Mesendoderm (in vitro differentiated cells): ENCODE results near the gene RAB6A.

Experiments used
- DNase-seq: peaks from one replicate; pipeline ENCODE4 v3.0.0; 2013
- H2AK5ac ChIP-seq: 2 replicates; pipeline ENCODE4 v1.6.1; 2013; ENCODE audit warnings: low read length, inconsistent platforms
- H2BK120ac ChIP-seq: 2 replicates; pipeline ENCODE4 v1.6.1; 2013; ENCODE audit warnings: low read depth, mild to moderate bottlenecking, low read length, moderate library complexity, mixed read lengths
- H2BK15ac ChIP-seq: replicated peaks from 2 replicates; pipeline ENCODE4 v1.6.1; 2013; ENCODE audit warnings: low read depth, mild to moderate bottlenecking, moderate library complexity
- H2BK5ac ChIP-seq: 2 replicates; pipeline ENCODE4 v1.6.1; 2013; ENCODE audit warnings: low read length, inconsistent platforms
- H3K18ac ChIP-seq: 2 replicates; pipeline ENCODE4 v1.6.1; 2013; ENCODE audit warnings: mild to moderate bottlenecking, low read length, mixed read lengths
- H3K23ac ChIP-seq: one replicate; pipeline ENCODE4 v1.6.1; 2013; ENCODE audit warnings: low read length
- H3K27ac ChIP-seq: 2 replicates; pipeline ENCODE4 v1.5.1; 2013; ENCODE audit warnings: low read depth, mild to moderate bottlenecking, inconsistent platforms, low read length, moderate library complexity
- H3K27me3 ChIP-seq: 2 replicates; pipeline ENCODE4 v1.6.1; 2013; ENCODE audit warnings: low read length, control low read depth, mild to moderate bottlenecking, inconsistent platforms; ENCODE audit not compliant: insufficient read depth, poor library complexity
- H3K36me3 ChIP-seq: 2 replicates; pipeline ENCODE4 v1.6.1; 2013; ENCODE audit warnings: low read length, inconsistent platforms; ENCODE audit not compliant: control insufficient read depth, insufficient read depth
- H3K4ac ChIP-seq: one replicate; pipeline ENCODE4 v1.6.1; 2013; ENCODE audit warnings: low read depth, mild to moderate bottlenecking, low read length, moderate library complexity
- H3K4me1 ChIP-seq: 2 replicates; pipeline ENCODE4 v1.6.1; 2013; ENCODE audit warnings: low read depth, low read length, inconsistent platforms; ENCODE audit not compliant: control insufficient read depth
- H3K4me2 ChIP-seq: 2 replicates; pipeline ENCODE4 v1.6.1; 2013; ENCODE audit warnings: low read length
- H3K4me3 ChIP-seq: 2 replicates; pipeline ENCODE4 v1.5.1; 2013; ENCODE audit warnings: mild to moderate bottlenecking, low read length
- H3K56ac ChIP-seq: one replicate; pipeline ENCODE4 v1.6.1; 2013; ENCODE audit warnings: low read length
- H3K79me1 ChIP-seq: 2 replicates; pipeline ENCODE4 v1.6.1; 2013; ENCODE audit warnings: low read length, inconsistent platforms
- H3K79me2 ChIP-seq: 2 replicates; pipeline ENCODE4 v1.6.1; 2013; ENCODE audit warnings: mild to moderate bottlenecking, low read length; ENCODE audit not compliant: control insufficient read depth, insufficient read depth
- H3K9ac ChIP-seq: 2 replicates; pipeline ENCODE4 v1.6.1; 2013; ENCODE audit warnings: low read length, inconsistent platforms
- H4K5ac ChIP-seq: one replicate; pipeline ENCODE4 v1.6.1; 2013; ENCODE audit warnings: low read length
- H4K8ac ChIP-seq: one replicate; pipeline ENCODE4 v1.6.1; 2013; ENCODE audit warnings: low read depth, mild to moderate bottlenecking, control low read depth, low read length, moderate library complexity
- WGBS: extraction: QIAGEN DNeasy Blood & Tissue Kit; methylation state at CpG from one replicate; pipeline ENCODE4 v1.1.7; 2013; ENCODE audit warnings: low lambda C conversion rate, missing lambda C conversion rate; ENCODE audit not compliant: insufficient coverage; ENCODE audit errors: extremely low coverage; 5-methylcytosine and 5-hydroxymethylcytosine counted together

The RAB6A gene

DNA sequence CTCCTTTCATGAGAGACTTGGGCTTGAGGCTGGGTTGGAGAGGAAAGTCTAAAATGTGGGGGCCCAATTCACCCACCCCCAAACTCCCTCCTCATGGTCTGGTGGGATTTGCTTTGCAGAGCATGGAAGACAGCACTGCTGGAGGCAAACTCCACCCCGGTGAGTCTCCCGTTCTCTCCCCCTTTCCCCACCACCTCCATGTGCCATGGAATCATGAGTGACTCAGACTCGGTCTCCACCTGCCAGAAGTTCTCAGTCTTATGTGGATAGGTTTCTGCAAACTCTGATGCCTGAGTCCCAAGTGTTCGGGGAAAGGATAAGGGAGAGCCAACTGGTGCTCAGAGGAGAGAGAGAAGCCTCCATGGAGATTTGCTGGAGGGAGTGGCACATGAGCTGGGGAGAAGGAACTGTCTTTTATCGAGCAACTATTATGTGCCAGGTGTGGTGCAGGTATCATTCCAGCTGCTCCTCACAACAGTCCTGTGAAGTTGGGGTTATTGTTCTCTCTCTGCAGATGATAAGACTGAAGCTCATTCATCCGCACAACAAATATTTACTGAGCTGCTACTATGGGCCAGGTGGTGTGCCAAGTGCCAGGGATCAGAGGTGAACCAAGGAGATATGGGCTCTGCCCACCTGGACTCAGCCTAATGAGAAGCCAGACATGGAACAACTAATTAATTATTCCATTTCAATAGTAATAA lies 107.9 kb downstream of the RAB6A start:
- no peak overlapping the region for H2AK5ac ChIP-seq
- H3K36me3 ChIP-seq = no peaks in the 10 kb centered on the region
- peaks cover 3% of the 10 kb centered on the region for H3K4me1 ChIP-seq
- H2BK15ac ChIP-seq = no peak overlapping the region
- H3K9ac ChIP-seq = no peak overlapping the region
- DNase-seq = no peak
- H3K23ac ChIP-seq = no peak overlapping the region
- H2BK120ac ChIP-seq = no peak overlapping the region
- no CpG with 5 or more reads among the region's 6 CpGs for WGBS
- no peak overlapping the region for H3K4me3 ChIP-seq
- no peak overlapping the region for H4K8ac ChIP-seq
- no peaks in the 10 kb centered on the region for H3K27me3 ChIP-seq
- no peak overlapping the region for H3K56ac ChIP-seq
- H3K79me1 ChIP-seq = no peaks in the 10 kb centered on the region
- H3K79me2 ChIP-seq = no peaks in the 10 kb centered on the region
- H3K4ac ChIP-seq = no peak overlapping the region
- no peak overlapping the region for H3K4me2 ChIP-seq
- H3K27ac ChIP-seq = no peak overlapping the region
- no peak overlapping the region for H3K18ac ChIP-seq
- H4K5ac ChIP-seq = no peak overlapping the region
- no peak overlapping the region for H2BK5ac ChIP-seq

DNA sequence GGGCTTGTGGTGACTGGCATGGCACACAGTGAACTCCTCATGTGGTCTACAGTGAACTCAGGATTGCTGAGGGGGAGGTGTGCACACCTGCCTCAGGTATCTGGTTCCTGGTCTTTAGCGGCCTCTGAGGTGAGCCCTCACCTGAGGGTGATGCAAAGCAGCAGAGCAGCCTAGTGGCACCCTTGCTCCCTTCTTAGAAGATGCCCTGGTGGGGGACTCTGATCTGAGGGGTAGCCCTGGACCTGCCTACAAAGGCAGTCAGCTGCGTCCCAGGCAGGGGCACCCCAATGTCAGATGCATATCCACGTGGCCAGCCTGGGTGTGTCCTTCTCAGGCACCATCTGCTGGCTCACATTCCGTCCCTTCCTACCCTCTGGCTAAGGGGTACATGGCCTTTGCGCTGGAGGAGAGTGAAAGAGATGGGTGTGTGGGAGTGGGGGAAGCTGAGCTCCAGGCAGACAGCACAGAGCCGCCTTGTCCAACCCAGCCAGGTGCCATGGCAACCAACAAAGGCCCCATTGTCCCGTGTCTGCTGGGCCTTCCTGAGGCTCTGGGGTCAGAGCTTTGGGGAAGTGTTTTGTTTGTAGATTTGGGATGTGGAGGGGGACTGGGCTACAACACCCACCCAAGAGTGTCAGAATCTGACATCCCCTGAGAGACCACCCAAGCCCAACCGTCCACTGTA lies 108.7 kb downstream of the RAB6A start:
- H3K27me3 ChIP-seq = no peaks in the 10 kb centered on the region
- H3K4me1 ChIP-seq = peaks cover 3% of the 10 kb centered on the region
- H2AK5ac ChIP-seq = no peak overlapping the region
- DNase-seq = peak; percentile 69
- no peak overlapping the region for H4K8ac ChIP-seq
- H3K4ac ChIP-seq = no peak overlapping the region
- H4K5ac ChIP-seq = no peak overlapping the region
- H3K4me3 ChIP-seq = no peak overlapping the region
- peak overlapping the region; percentile 58 for H3K56ac ChIP-seq
- no peak overlapping the region for H3K27ac ChIP-seq
- no peak overlapping the region for H3K4me2 ChIP-seq
- H3K36me3 ChIP-seq = no peaks in the 10 kb centered on the region
- H2BK15ac ChIP-seq = no peak overlapping the region
- no peak overlapping the region for H2BK120ac ChIP-seq
- H3K18ac ChIP-seq = no peak overlapping the region
- no peaks in the 10 kb centered on the region for H3K79me2 ChIP-seq
- no CpG with 5 or more reads among the region's 8 CpGs for WGBS
- no peak overlapping the region for H3K9ac ChIP-seq
- peak overlapping the region; percentile 59 for H3K23ac ChIP-seq
- no peak overlapping the region for H2BK5ac ChIP-seq
- H3K79me1 ChIP-seq = no peaks in the 10 kb centered on the region

DNA sequence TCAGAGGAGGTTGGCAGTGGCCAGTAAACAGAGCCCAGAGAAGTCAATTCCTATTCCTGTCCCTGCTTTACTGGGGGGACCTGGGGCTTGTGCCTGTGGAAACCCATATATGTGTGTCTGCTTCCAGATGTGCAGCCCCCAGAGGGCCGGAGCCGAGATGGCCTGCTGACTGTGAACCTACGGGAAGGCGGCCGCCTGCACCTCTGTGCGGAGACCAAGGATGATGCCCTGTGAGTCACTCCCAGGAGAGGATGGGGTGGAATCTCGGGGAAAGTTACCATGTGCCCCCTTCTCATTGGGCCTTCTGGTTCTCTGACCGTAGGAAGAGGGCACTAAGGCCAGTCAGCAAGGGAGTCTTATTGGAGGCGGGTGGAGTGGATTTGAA lies 109.2 kb downstream of the RAB6A start:
- H3K79me2 ChIP-seq = no peaks in the 10 kb centered on the region
- no peaks in the 10 kb centered on the region for H3K79me1 ChIP-seq
- H3K18ac ChIP-seq = no peak overlapping the region
- H3K56ac ChIP-seq = no peak overlapping the region
- H2BK120ac ChIP-seq = no peak overlapping the region
- no peak overlapping the region for H2BK5ac ChIP-seq
- no peak overlapping the region for H3K27ac ChIP-seq
- no peak for DNase-seq
- no peak overlapping the region for H3K4ac ChIP-seq
- peak overlapping the region; percentile 59 for H3K23ac ChIP-seq
- no peak overlapping the region for H2BK15ac ChIP-seq
- no peak overlapping the region for H3K4me2 ChIP-seq
- no peak overlapping the region for H2AK5ac ChIP-seq
- no peak overlapping the region for H4K5ac ChIP-seq
- H3K4me3 ChIP-seq = no peak overlapping the region
- H3K36me3 ChIP-seq = no peaks in the 10 kb centered on the region
- H4K8ac ChIP-seq = no peak overlapping the region
- H3K4me1 ChIP-seq = peaks cover 7% of the 10 kb centered on the region
- H3K27me3 ChIP-seq = no peaks in the 10 kb centered on the region
- H3K9ac ChIP-seq = no peak overlapping the region
- WGBS = no CpG with 5 or more reads among the region's 9 CpGs

DNA sequence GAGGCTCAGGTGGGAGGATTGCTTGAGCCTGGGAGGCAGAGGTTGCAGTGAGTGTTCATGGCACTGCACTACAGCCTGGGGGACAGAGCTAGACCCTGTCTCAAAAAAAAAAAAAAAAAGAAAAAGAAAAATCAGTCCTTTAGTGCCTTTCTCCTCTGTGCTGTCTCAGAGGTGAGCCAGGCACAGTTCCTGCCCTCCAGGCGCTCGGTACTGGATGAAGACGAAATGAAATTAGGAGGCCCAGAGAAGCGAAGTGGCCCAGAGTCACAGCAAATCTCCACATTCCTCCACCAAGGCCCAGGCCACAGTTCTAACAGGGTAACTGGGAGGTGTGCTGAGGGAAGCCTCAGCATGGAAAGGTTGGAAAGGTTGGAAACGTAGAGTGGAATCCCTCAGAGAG lies 109.6 kb downstream of the RAB6A start:
- H3K23ac ChIP-seq = no peak overlapping the region
- no peak overlapping the region for H4K8ac ChIP-seq
- no peak overlapping the region for H2BK5ac ChIP-seq
- no peak overlapping the region for H3K9ac ChIP-seq
- H4K5ac ChIP-seq = no peak overlapping the region
- no peak for DNase-seq
- no peak overlapping the region for H3K27ac ChIP-seq
- H3K4ac ChIP-seq = no peak overlapping the region
- no peak overlapping the region for H3K4me2 ChIP-seq
- no peaks in the 10 kb centered on the region for H3K36me3 ChIP-seq
- no peak overlapping the region for H3K56ac ChIP-seq
- WGBS = no CpG with 5 or more reads among the region's 5 CpGs
- no peaks in the 10 kb centered on the region for H3K27me3 ChIP-seq
- no peak overlapping the region for H2BK15ac ChIP-seq
- H2BK120ac ChIP-seq = no peak overlapping the region
- no peaks in the 10 kb centered on the region for H3K79me1 ChIP-seq
- no peak overlapping the region for H3K4me3 ChIP-seq
- H3K4me1 ChIP-seq = peaks cover 10% of the 10 kb centered on the region
- no peak overlapping the region for H3K18ac ChIP-seq
- H2AK5ac ChIP-seq = no peak overlapping the region
- no peaks in the 10 kb centered on the region for H3K79me2 ChIP-seq

DNA sequence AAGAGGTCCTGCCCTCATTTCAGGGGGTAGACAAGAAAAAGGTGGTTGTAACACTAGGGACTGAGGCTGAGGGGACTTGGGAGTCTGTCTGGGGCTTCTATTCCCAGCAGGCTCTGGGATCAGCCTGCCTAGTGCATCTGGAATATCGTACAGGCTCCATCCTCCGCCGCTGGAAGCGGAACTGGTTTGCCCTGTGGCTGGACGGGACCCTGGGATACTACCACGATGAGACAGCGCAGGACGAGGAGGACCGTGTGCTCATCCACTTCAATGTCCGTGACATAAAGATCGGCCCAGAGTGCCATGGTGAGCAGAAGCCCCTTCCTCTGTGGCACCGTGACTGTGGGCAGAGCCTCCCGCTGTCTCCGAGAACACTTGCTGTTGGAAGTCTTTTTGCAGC lies 110.5 kb downstream of the RAB6A start:
- no peak for DNase-seq
- Histone ChIP-seq H3K4me1 (peaks cover 10% of the 10 kb centered on the region), H3K27me3 (no peaks in the 10 kb centered on the region), H3K36me3 (no peaks in the 10 kb centered on the region), H3K56ac (no peak overlapping the region), H3K23ac (no peak overlapping the region), H3K4me2 (no peak overlapping the region), H2BK5ac (no peak overlapping the region), H2BK15ac (no peak overlapping the region), H2BK120ac (no peak overlapping the region), H3K27ac (no peak overlapping the region), H3K18ac (no peak overlapping the region), H2AK5ac (no peak overlapping the region), H4K5ac (no peak overlapping the region), H3K9ac (no peak overlapping the region), H3K4ac (no peak overlapping the region), H3K4me3 (no peak overlapping the region), H3K79me1 (no peaks in the 10 kb centered on the region), H3K79me2 (no peaks in the 10 kb centered on the region), H4K8ac (no peak overlapping the region)
- no CpG with 5 or more reads among the region's 14 CpGs for WGBS
